SU-DHL-6 (cell line): ENCODE measurements around the gene SKI.

Source experiments
- H2AFZ ChIP-seq: fragments of 200-600 bp; sonication (generic); 2 replicates; pipeline ENCODE4 v1.6.1; 2014; ENCODE audit warnings: low read depth, mild to moderate bottlenecking, moderate library complexity, mixed read lengths, antibody characterized with exemption, low read length; ENCODE audit not compliant: severe bottlenecking
- H3F3A ChIP-seq: fragments of 200-600 bp; shearing (Covaris generic); 2 replicates; pipeline ENCODE4 v1.6.0; 2016; ENCODE audit warnings: antibody characterized with exemption, mild to moderate bottlenecking; ENCODE audit not compliant: insufficient read depth
- H3K27ac ChIP-seq: fragments of 200-600 bp; sonication (generic); 2 replicates; pipeline ENCODE4 v1.5.1; 2016; ENCODE audit warnings: low read depth, mild to moderate bottlenecking, low read length, moderate library complexity, mixed read lengths
- H3K27me3 ChIP-seq: fragments of 200-600 bp; sonication (generic), shearing (Covaris generic); 2 replicates; pipeline ENCODE4 v1.6.0; 2014; ENCODE audit warnings: mild to moderate bottlenecking, low read length
- H3K36me3 ChIP-seq: fragments of 200-600 bp; sonication (generic); 2 replicates; pipeline ENCODE4 v1.6.1; 2014; ENCODE audit warnings: mild to moderate bottlenecking, low read length, mixed read lengths
- H3K4me2 ChIP-seq: fragments of 300-600, 200-600 bp; shearing (Covaris generic), sonication (generic); 2 replicates; pipeline ENCODE4 v1.6.0; 2014; ENCODE audit warnings: low read length, low read depth, mild to moderate bottlenecking; ENCODE audit not compliant: poor library complexity, severe bottlenecking
- H3K4me3 ChIP-seq: fragments of 200-600 bp; sonication (generic); 2 replicates; pipeline ENCODE4 v1.5.1; 2014; ENCODE audit warnings: antibody characterized with exemption, low read length, mild to moderate bottlenecking, mixed read lengths; ENCODE audit not compliant: insufficient read depth, poor library complexity, severe bottlenecking
- H3K79me2 ChIP-seq: fragments of 200-600 bp; sonication (generic); 2 replicates; pipeline ENCODE4 v1.6.1; 2014; ENCODE audit warnings: mild to moderate bottlenecking, low read length, moderate library complexity; ENCODE audit not compliant: insufficient read depth
- H3K9ac ChIP-seq: fragments of 200-600 bp; sonication (generic); 2 replicates; pipeline ENCODE4 v1.7.0; 2014; ENCODE audit warnings: mild to moderate bottlenecking, low read length
- H3K9me2 ChIP-seq: fragments of 200-600 bp; sonication (generic); replicated peaks from 2 replicates; pipeline ENCODE4 v1.6.1; 2014; ENCODE audit warnings: low read length; ENCODE audit not compliant: insufficient read depth
- H3K9me3 ChIP-seq: fragments of 200-600 bp; sonication (generic); 2 replicates; pipeline ENCODE4 v1.6.1; 2014; ENCODE audit warnings: low read length, mixed read lengths; ENCODE audit not compliant: insufficient read depth
- H4K20me1 ChIP-seq: fragments of 200-600 bp; sonication (generic); 2 replicates; pipeline ENCODE4 v1.6.1; 2014; ENCODE audit warnings: low read depth, mild to moderate bottlenecking, antibody characterized with exemption, low read length, moderate library complexity, mixed read lengths
- CTCF ChIP-seq: fragments of 200-600 bp; sonication (generic); IDR thresholded peaks from one replicate; pipeline ENCODE4 v1.5.1; 2017; ENCODE audit warnings: antibody characterized with exemption, mild to moderate bottlenecking, low read length, moderate library complexity; ENCODE audit not compliant: insufficient read depth, poor library complexity, severe bottlenecking
- EZH2phosphoT487 ChIP-seq: fragments of 200-600 bp; sonication (generic), shearing (Covaris generic); conservative IDR thresholded peaks from 2 replicates; pipeline ENCODE4 v1.6.1; 2018; ENCODE audit warnings: mild to moderate bottlenecking, antibody characterized with exemption, low read length, moderate library complexity, mixed read lengths

The SKI gene

GRCh38 chr1:2226525-2227345 lies 1.4 kb upstream of the SKI start:
- Histone ChIP-seq H3K27ac (no peak overlapping the region), H3K9me2 (no peaks in the 10 kb centered on the region), H3K9me3 (no peaks in the 10 kb centered on the region), H2AFZ (no peak overlapping the region), H3K27me3 (no peaks in the 10 kb centered on the region), H3K4me2 (no peak overlapping the region), H3K4me3 (no peak overlapping the region), H3F3A (no peaks in the 10 kb centered on the region), H3K79me2 (no peaks in the 10 kb centered on the region), H3K9ac (0 out of 2 replicates have a peak overlapping the region, but pooled peaks have one; percentile 44), H4K20me1 (no peaks in the 10 kb centered on the region), H3K36me3 (no peaks in the 10 kb centered on the region)
- no peak for TF ChIP-seq EZH2phosphoT487
- TF ChIP-seq CTCF, result no peak

- no peak overlapping the region for H2AFZ ChIP-seq
- H3K27me3 ChIP-seq, result no peaks in the 10 kb centered on the region
- no peak for TF ChIP-seq EZH2phosphoT487
- no peak for TF ChIP-seq CTCF
- no peak overlapping the region for H3K27ac ChIP-seq
- H3K79me2 ChIP-seq, result no peaks in the 10 kb centered on the region
- no peaks in the 10 kb centered on the region for H3F3A ChIP-seq
- H3K4me3 ChIP-seq, result peak overlapping the region; percentile 38
- H3K36me3 ChIP-seq, result no peaks in the 10 kb centered on the region
- H4K20me1 ChIP-seq, result no peaks in the 10 kb centered on the region; the same call in 1 of the 2 replicates
- peak overlapping the region; percentile 41 for H3K4me2 ChIP-seq
- peak overlapping the region; percentile 44; the same call in 1 of the 2 replicates for H3K9ac ChIP-seq
- no peaks in the 10 kb centered on the region for H3K9me2 ChIP-seq
- H3K9me3 ChIP-seq, result no peaks in the 10 kb centered on the region
These were observed 568 bp upstream of the SKI start for GRCh38 chr1:2227346-2228156.

- no peaks in the 10 kb centered on the region; the same call in 1 of the 2 replicates for H4K20me1 ChIP-seq
- no peaks in the 10 kb centered on the region for H3K36me3 ChIP-seq
- H3F3A ChIP-seq, result no peaks in the 10 kb centered on the region
- no peak overlapping the region; the same call in 1 of the 2 replicates for H3K9ac ChIP-seq
- H3K9me3 ChIP-seq, result no peaks in the 10 kb centered on the region
- TF ChIP-seq CTCF (no peak), EZH2phosphoT487 (no peak)
- no peaks in the 10 kb centered on the region for H3K79me2 ChIP-seq
- H3K4me2 ChIP-seq, result peak overlapping the region; percentile 37
- H3K27ac ChIP-seq, result no peak overlapping the region
- H2AFZ ChIP-seq, result no peak overlapping the region
- no peaks in the 10 kb centered on the region for H3K9me2 ChIP-seq
- H3K27me3 ChIP-seq, result no peaks in the 10 kb centered on the region
- H3K4me3 ChIP-seq, result peak overlapping the region; percentile 32
These were observed 546 bp downstream of the SKI start for GRCh38 chr1:2228694-2229036.
